Right ventricle myocardium inferior (tissue), 1 donor: Measurements from ENCODE around the gene LRRN1. TPM values are rescaled to one million over a fixed set of nuclear protein-coding genes. Genes with fewer than 3 reads are reported as not detected.
"Not testable (repeated sequence)": the region's sequence is repeated elsewhere in the genome, so short reads cannot be mapped to it uniquely, and the experiment has no call there.

Experiments used
- ATAC-seq: fragments of 200-7000 bp; cut with Tn5 transposase; one replicate; pipeline ENCODE4 v1.9.1; 2020; ENCODE audit warnings: mild to moderate bottlenecking, moderate library complexity
- DNase-seq: peaks from one replicate; pipeline ENCODE4 v3.0.0; 2021; ENCODE audit errors: missing footprints
- intact Hi-C: fragments of 100-400 bp; cut with DNase I; formaldehyde crosslinking; loops from one replicate; pipeline ENCODE4 v1.11.0; 2022
- total RNA-seq: library from RNA; stranded (reverse); fragmentation: NEBNext Ultra II Directional; extraction: Animal tissue kit (Norgen Biotek cat#: 25700); gene quantifications from one replicate; pipeline ENCODE4 v1.2.1, GENCODE V29; 2021
- donor health status: DM: no; HTN: yes; CAD: no; lungs with severe emphysema.

LRRN1 gene
- total RNA-seq, 1 donor from 2014 or later = 0.11 TPM

GRCh38 chr3:3804560-3804959 lies 5.3 kb downstream of the LRRN1 start:
- ATAC-seq = no peak
- DNase-seq = no peak
- intact Hi-C loops = no loop called here

GRCh38 chr3:3806092-3806491 lies 6.9 kb downstream of the LRRN1 start:
- DNase-seq (no peak), ATAC-seq (no peak)
- intact Hi-C loops = no loop called here

GRCh38 chr3:3806856-3807255 lies 7.6 kb downstream of the LRRN1 start:
- ATAC-seq = no peak
- intact Hi-C loops = no loop called here
- DNase-seq = no peak

GRCh38 chr3:3813013-3813412 lies 13.8 kb downstream of the LRRN1 start:
- intact Hi-C loops = no loop called here
- DNase-seq (no peak), ATAC-seq (no peak)

- ATAC-seq = no peak
- intact Hi-C loops = no loop called here
- DNase-seq = no peak
Measured at GRCh38 chr3:3815206-3815605, 16.0 kb downstream of the LRRN1 start.

- no peak for DNase-seq
- intact Hi-C loops = no loop called here
- ATAC-seq = no peak
Measured at GRCh38 chr3:3816034-3816433, 16.8 kb downstream of the LRRN1 start.

GRCh38 chr3:3817865-3818264 lies 18.6 kb downstream of the LRRN1 start:
- no peak for DNase-seq
- ATAC-seq = no peak
- intact Hi-C loops = no loop called here

GRCh38 chr3:3821777-3822176 lies 22.5 kb downstream of the LRRN1 start:
- ATAC-seq = no peak
- intact Hi-C loops = no loop called here
- DNase-seq = no peak

GRCh38 chr3:3825035-3825434 lies 25.8 kb downstream of the LRRN1 start:
- intact Hi-C loops = no loop called here
- ATAC-seq (no peak), DNase-seq (no peak)

- intact Hi-C loops = no loop called here
- no peak for ATAC-seq
Measured at GRCh38 chr3:3826521-3826920, 27.3 kb downstream of the LRRN1 start.

GRCh38 chr3:3827111-3827510 lies 27.9 kb downstream of the LRRN1 start:
- ATAC-seq (no peak), DNase-seq (no peak)
- intact Hi-C loops = no loop called here

More at GRCh38 chr3:3826521-3826920, 27.3 kb downstream of the LRRN1 start:
- DNase-seq = no peak

- ATAC-seq, DNase-seq, intact Hi-C loops: not testable (repeated sequence)
Measured at GRCh38 chr3:3828417-3828816, 29.2 kb downstream of the LRRN1 start.

- intact Hi-C loops = no loop called here
- ATAC-seq (no peak), DNase-seq (no peak)
Measured at GRCh38 chr3:3836845-3837244, 37.6 kb downstream of the LRRN1 start.

GRCh38 chr3:3842356-3842755 lies 43.1 kb downstream of the LRRN1 start:
- ATAC-seq (no peak), DNase-seq (no peak)
- intact Hi-C loops = no loop called here

GRCh38 chr3:3847994-3848922 lies 49.0 kb downstream of the LRRN1 start:
- DNase-seq (no peak), ATAC-seq (no peak)
- intact Hi-C loops = no loop called here

- intact Hi-C loops = no loop called here
- ATAC-seq (no peak), DNase-seq (no peak)
Measured at GRCh38 chr3:3848923-3849275, 49.7 kb downstream of the LRRN1 start.

- intact Hi-C loops = no loop called here
- DNase-seq (no peak), ATAC-seq (no peak)
Measured at GRCh38 chr3:3851621-3852323, 52.5 kb downstream of the LRRN1 start.

GRCh38 chr3:3853544-3853943 lies 54.3 kb downstream of the LRRN1 start:
- DNase-seq (no peak), ATAC-seq (no peak)
- intact Hi-C loops = no loop called here

GRCh38 chr3:3855056-3855455 lies 55.8 kb downstream of the LRRN1 start:
- ATAC-seq = no peak
- intact Hi-C loops = no loop called here
- no peak for DNase-seq

GRCh38 chr3:3860235-3860634 lies 61.0 kb downstream of the LRRN1 start:
- DNase-seq (no peak), ATAC-seq (no peak)
- intact Hi-C loops = no loop called here
